Measurements from ENCODE around the gene MSLN. TPM values are rescaled to one million over a fixed set of nuclear protein-coding genes. Genes with fewer than 3 reads are reported as not detected.

The MSLN gene
- total and polyA plus RNA-seq, 9 of the 15 experiments (the other 6 are each of a cell fraction or from before 2014, with no cell fraction given): not detected

DNA sequence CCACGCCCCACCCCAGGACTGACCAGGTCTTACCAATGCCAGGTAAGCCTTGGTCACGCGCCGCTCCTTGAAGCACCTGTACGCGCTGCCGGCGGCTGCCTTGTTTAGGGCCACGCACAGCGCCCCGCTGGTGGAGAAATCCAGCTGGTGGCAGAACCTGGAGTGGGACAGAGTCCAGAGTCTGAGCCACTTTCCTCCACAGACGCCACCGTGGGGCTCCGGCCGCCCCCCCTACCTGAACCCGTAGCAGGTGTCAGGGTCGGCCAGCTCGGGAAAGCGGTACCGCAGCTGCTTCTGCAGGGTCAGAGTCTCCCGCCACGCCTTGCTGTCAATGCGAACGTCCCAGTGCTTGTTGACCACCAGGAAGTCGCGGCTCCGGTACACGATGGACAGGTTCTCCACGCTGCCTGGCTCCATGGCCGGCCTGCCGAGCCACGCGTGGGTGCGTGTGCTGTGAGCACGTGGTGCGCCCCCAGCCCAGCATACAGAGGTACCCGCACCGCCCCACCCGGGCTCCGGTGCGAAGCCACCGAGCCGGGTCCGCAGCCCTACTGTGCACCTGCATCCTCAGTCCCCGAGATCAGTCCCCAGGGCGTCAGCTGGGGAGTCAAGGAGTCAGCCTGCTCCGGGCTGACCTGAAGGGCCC is 26.9 kb downstream of the MSLN start (continued):
- TF ChIP-seq SMAD3 (CRISPR knock-in tag; conservative IDR thresholded peaks at IDR 0.05) (no peak), CREB1 (IDR thresholded peaks at IDR 0.05) (no peak), CREB1 (CRISPR knock-in tag; IDR thresholded peaks at IDR 0.05) (0 out of 2 replicates have a peak, but pooled peaks have one; percentile 24), ZNF12 (CRISPR knock-in tag; IDR thresholded peaks at IDR 0.05) (peak; percentile 19; the same call in 1 of the 2 replicates), ELF1 (tag; IDR thresholded peaks at IDR 0.05) (no peak), ZKSCAN1 (IDR thresholded peaks at IDR 0.05; ENCODE audit: low read depth, low read length) (peak; percentile 96), POLR2AphosphoS2 (IDR thresholded peaks at IDR 0.05; ENCODE audit: low read length) (no peak)
- TF ChIP-seq, protein P1, sequence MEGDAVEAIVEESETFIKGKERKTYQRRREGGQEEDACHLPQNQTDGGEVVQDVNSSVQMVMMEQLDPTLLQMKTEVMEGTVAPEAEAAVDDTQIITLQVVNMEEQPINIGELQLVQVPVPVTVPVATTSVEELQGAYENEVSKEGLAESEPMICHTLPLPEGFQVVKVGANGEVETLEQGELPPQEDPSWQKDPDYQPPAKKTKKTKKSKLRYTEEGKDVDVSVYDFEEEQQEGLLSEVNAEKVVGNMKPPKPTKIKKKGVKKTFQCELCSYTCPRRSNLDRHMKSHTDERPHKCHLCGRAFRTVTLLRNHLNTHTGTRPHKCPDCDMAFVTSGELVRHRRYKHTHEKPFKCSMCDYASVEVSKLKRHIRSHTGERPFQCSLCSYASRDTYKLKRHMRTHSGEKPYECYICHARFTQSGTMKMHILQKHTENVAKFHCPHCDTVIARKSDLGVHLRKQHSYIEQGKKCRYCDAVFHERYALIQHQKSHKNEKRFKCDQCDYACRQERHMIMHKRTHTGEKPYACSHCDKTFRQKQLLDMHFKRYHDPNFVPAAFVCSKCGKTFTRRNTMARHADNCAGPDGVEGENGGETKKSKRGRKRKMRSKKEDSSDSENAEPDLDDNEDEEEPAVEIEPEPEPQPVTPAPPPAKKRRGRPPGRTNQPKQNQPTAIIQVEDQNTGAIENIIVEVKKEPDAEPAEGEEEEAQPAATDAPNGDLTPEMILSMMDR (IDR thresholded peaks at IDR 0.05 in 2 of 3, conservative IDR thresholded peaks at IDR 0.05 in 1 of 3; ENCODE audit: insufficient read depth in 2 of 3, low read depth in 1 of 3, low read length in 3 of 3): 0 out of 6 replicates have a peak, but pooled peaks of 1 of the 3 experiments have one; percentile 0
- TF ChIP-seq, protein P2, sequence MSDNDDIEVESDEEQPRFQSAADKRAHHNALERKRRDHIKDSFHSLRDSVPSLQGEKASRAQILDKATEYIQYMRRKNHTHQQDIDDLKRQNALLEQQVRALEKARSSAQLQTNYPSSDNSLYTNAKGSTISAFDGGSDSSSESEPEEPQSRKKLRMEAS (CRISPR knock-in tag; IDR thresholded peaks at IDR 0.05): peak; percentile 42
